Brain microvascular endothelial cell (primary cell): Measurements from ENCODE around the gene INPP1.

ENCODE experiments used
- DNase-seq: peaks from one replicate; pipeline ENCODE4 v3.0.0-alpha.2; 2020
- H3K27ac ChIP-seq: fragments of 250-450 bp; sonication (Bioruptor Pico); 2 replicates; pipeline ENCODE4 v1.5.1; 2020; ENCODE audit warnings: mild to moderate bottlenecking, moderate library complexity
- H3K27me3 ChIP-seq: fragments of 250-450 bp; sonication (Bioruptor Pico); replicated peaks from 2 replicates; pipeline ENCODE4 v1.5.1; 2020; ENCODE audit warnings: mild to moderate bottlenecking
- H3K36me3 ChIP-seq: fragments of 250-450 bp; sonication (Bioruptor Pico); replicated peaks from 2 replicates; pipeline ENCODE4 v1.5.1; 2020; ENCODE audit warnings: mild to moderate bottlenecking
- H3K4me3 ChIP-seq: 2 replicates; pipeline ENCODE4 v1.5.1; 2011; ENCODE audit warnings: low read depth, mild to moderate bottlenecking, control low read depth, low read length, moderate library complexity
- CTCF ChIP-seq: IDR thresholded peaks from 2 replicates; pipeline ENCODE4 v1.5.1; 2011; ENCODE audit warnings: low read depth, mild to moderate bottlenecking, moderate library complexity, low read length, control low read depth, inconsistent platforms; ENCODE audit errors: missing control alignments
- in situ Hi-C: cut with HindIII; loops from 2 replicates; pipeline ENCODE4 v1.10.0; 2017; ENCODE audit warnings: low sequenced_read_pairs, low pct_ligation_motif_present

INPP1 gene

GRCh38 chr2:190342611-190343010, 778 bp upstream of the INPP1 start:
- H3K36me3 ChIP-seq: no peaks in the 10 kb centered on the region
- H3K27me3 ChIP-seq: no peaks in the 10 kb centered on the region
- no peak for DNase-seq
- no peak overlapping the region for H3K27ac ChIP-seq
- no peak for TF ChIP-seq CTCF
- H3K4me3 ChIP-seq: no peak overlapping the region
- in situ Hi-C loops: no loop called here

- TF ChIP-seq CTCF: no peak
- DNase-seq: no peak
- Histone ChIP-seq H3K4me3 (peak overlapping the region; percentile 62), H3K36me3 (no peaks in the 10 kb centered on the region), H3K27ac (peak overlapping the region; percentile 47), H3K27me3 (no peaks in the 10 kb centered on the region)
- in situ Hi-C loops: no loop called here
Observed at GRCh38 chr2:190343089-190343535, 277 bp upstream of the INPP1 start.

GRCh38 chr2:190344276-190344827, 963 bp downstream of the INPP1 start:
- TF ChIP-seq CTCF: peak; percentile 52
- H3K36me3 ChIP-seq: no peaks in the 10 kb centered on the region
- in situ Hi-C loops: no loop called here
- DNase-seq: no peak
- H3K27me3 ChIP-seq: no peaks in the 10 kb centered on the region
- no peak overlapping the region for H3K27ac ChIP-seq
- peak overlapping the region; percentile 62 for H3K4me3 ChIP-seq

- H3K27me3 ChIP-seq: no peaks in the 10 kb centered on the region
- in situ Hi-C loops: no loop called here
- no peaks in the 10 kb centered on the region for H3K36me3 ChIP-seq
- DNase-seq: no peak
- TF ChIP-seq CTCF: no peak
- no peak overlapping the region for H3K27ac ChIP-seq
- H3K4me3 ChIP-seq: no peak overlapping the region
Observed at GRCh38 chr2:190350371-190350770, 7.0 kb downstream of the INPP1 start.

- no peak for TF ChIP-seq CTCF
- no peak overlapping the region for H3K27ac ChIP-seq
- in situ Hi-C loops: no loop called here
Observed at GRCh38 chr2:190351955-190352354, 8.6 kb downstream of the INPP1 start.

More at GRCh38 chr2:190351955-190352354, 8.6 kb downstream of the INPP1 start:
- no peak for DNase-seq
- no peak overlapping the region for H3K4me3 ChIP-seq
- no peaks in the 10 kb centered on the region for H3K36me3 ChIP-seq
- no peaks in the 10 kb centered on the region for H3K27me3 ChIP-seq
